ENCODE measurements around the gene LAT.
A peak's percentile ranks its signal among the peaks of the same experiment; 100 is the strongest.

GRCh38 chr16:28974437-28975157 lies 10.3 kb upstream of the LAT start, which contains the start of gene SPNS1:
- TF ChIP-seq POLR2A (IDR thresholded peaks at IDR 0.05) (peak in 2 of 4 donors; percentile 50 to 78), CTCF (IDR thresholded peaks at IDR 0.05) (no peak), EP300 (IDR thresholded peaks at IDR 0.05) (peak in 1 of 4 donors; percentile 89), POLR2AphosphoS5 (IDR thresholded peaks at IDR 0.05) (peak; percentile 95 to 96)
